ENCODE data around the gene SYVN1.

SYVN1 gene

DNA sequence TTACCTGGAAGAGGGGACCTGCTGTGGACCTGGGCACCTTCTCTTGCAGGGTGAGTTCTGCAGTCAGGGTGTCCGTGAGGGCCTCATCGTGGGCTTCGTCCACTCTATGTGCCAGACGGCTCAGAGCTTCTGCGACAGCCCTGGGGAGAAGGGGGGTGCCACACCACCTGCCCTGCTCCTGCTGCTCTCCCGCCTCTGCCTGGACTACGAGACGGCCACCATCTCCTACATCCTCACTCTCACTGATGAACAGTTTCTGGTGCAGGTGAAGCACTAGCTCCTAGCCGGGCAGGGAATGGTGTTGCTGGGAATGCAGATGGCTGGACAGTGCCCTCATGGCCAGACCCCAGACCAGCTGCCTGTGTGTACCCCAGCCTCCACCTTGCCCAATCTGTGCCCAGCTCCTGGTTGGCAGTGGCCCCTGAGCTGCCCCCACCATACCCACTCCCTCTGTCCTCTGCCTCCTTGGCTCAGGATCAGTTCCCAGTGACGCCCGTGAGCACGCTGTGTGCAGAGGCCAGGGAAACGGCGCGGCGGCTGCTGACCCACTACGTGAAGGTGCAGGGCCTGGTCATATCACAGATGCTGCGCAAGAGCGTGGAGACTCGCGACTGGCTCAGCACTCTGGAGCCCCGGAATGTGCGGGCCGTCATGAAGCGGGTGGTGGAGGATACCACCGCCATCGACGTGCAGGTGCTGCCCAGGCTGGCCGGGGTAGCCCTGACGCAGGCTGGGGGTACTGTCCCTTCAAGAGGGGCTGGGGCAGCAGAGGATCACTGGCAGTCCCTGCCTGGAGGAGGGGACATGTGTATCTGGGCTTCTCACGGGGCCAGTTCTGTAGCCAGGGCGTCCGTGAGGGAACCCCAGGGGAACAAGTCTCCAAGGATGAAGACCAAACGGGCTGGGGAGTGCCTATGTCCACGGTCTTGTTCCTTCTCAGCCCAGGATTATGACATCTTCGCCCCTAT lies 24.8 kb downstream of the SYVN1 start:
- no peak for DNase-seq
- TF ChIP-seq GATA1 (IDR thresholded peaks at IDR 0.05; ENCODE audit: low read depth, low read length) (no peak), POLR2A (IDR thresholded peaks at IDR 0.05; ENCODE audit: low read length) (no peak)

DNA sequence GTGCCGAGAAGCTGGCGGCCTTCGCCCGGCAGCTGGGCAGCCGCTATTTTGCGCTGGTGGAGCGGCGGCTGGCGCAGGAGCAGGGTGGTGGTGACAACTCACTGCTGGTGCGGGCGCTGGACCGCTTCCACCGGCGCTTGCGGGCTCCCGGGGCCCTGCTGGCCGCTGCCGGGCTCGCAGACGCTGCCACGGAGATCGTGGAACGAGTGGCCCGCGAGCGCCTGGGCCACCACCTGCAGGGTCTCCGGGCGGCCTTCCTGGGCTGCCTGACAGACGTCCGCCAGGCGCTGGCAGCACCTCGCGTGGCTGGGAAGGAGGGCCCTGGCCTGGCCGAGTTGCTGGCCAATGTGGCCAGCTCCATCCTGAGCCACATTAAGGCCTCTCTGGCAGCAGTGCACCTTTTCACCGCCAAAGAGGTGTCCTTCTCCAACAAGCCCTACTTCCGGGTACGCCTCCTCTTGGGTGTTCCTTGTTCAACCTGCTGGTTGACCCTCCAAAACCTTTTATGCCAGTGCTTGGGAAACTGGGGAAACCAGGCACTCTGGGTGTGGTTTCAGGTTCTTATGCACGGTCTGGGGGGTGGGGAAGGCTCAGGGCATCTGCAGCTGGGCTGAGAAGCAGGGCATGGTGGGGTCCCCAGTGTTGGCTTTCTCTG lies 25.7 kb downstream of the SYVN1 start:
- DNase-seq = no peak
- no peak for TF ChIP-seq GATA1 (IDR thresholded peaks at IDR 0.05; ENCODE audit: low read depth, low read length)
- no peak for TF ChIP-seq POLR2A (IDR thresholded peaks at IDR 0.05; ENCODE audit: low read length)

DNA sequence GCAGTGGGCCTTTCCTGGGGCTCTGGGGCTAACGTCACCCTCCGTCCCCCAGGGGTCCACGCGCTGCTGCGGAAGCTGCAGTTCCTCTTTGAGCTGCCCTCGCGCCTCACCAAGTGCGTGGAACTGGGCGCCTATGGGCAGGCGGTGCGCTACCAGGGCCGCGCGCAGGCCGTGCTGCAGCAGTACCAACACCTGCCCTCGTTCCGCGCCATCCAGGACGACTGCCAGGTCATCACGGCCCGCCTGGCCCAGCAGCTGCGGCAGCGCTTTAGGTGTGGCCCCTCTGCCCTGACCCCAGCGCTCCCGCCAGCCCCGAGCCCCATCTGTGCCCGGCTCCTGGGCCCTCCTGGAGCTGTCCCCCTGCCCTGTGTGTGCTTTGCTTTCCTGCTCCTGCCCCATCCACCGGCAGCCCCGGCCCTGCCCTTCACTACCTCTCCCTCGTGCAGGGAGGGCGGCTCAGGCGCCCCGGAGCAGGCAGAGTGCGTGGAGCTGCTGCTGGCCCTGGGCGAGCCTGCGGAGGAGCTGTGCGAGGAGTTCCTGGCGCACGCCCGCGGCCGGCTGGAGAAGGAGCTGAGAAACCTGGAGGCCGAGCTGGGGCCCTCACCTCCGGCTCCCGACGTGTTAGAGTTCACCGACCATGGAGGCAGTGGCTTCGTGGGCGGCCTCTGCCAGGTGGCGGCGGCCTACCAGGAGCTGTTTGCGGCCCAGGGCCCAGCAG lies 26.4 kb downstream of the SYVN1 start:
- TF ChIP-seq POLR2A (IDR thresholded peaks at IDR 0.05; ENCODE audit: low read length) (no peak), GATA1 (IDR thresholded peaks at IDR 0.05; ENCODE audit: low read depth, low read length) (no peak)
- DNase-seq = no peak

- no peak for DNase-seq
- TF ChIP-seq POLR2A (IDR thresholded peaks at IDR 0.05; ENCODE audit: low read length) = no peak
Measured at GRCh38 chr11:65107078-65107477, 27.2 kb downstream of the SYVN1 start.

- DNase-seq = no peak
- TF ChIP-seq GATA1 (IDR thresholded peaks at IDR 0.05; ENCODE audit: low read depth, low read length) (no peak), POLR2A (IDR thresholded peaks at IDR 0.05; ENCODE audit: low read length) (no peak)
Measured at GRCh38 chr11:65104628-65105027, 29.7 kb downstream of the SYVN1 start.

GRCh38 chr11:65103476-65103875 lies 30.8 kb downstream of the SYVN1 start:
- TF ChIP-seq GATA1 (IDR thresholded peaks at IDR 0.05; ENCODE audit: low read depth, low read length) = no peak
- no peak for TF ChIP-seq POLR2A (IDR thresholded peaks at IDR 0.05; ENCODE audit: low read length)
- DNase-seq = no peak

DNA sequence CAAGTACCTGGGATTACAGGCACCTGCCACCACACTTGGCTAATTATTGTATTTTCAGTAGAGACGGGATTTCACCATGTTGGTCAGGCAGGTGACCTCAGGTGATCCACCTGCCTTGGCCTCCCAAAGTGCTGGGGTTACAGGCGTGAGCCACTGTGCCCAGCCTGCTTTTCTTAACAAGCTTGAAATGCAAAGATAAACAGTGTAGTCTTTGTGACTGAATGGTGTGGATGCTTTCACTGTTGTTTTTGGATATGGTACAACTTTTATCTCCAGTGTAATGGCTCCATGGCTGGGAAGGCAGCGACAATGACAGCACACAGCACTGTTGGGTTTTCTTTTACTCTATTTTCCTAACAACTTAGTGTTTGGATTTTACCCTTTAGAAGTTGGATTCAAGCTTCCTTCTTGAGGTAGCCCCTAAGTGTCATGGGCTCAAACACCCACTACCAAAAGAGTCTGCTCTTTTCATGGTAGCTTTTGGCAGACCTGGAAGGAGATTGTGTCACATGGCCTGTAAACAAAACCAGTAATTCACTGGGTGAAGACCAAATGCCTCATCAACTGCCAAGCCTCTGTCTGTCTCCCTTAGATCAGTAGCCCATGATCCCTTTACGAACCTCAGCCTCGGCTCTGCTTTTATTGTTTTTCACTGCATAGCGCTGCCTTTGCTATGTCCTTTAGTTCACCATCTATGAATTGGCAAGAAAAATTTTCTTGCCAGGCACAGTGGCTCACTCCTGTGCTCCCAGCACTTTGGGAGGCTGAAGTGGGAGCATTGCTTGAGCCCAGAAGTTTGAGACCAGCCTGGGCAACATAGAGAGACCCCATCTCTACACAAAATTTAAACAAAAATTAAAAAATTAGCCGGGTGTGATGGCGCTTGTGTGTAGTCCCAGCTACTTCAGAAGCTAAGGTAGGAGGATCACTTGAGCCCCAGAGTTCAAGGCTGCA lies 31.9 kb downstream of the SYVN1 start:
- TF ChIP-seq POLR2A (IDR thresholded peaks at IDR 0.05; ENCODE audit: low read length) = no peak
- TF ChIP-seq GATA1 (IDR thresholded peaks at IDR 0.05; ENCODE audit: low read depth, low read length) = no peak
- no peak for DNase-seq

DNA sequence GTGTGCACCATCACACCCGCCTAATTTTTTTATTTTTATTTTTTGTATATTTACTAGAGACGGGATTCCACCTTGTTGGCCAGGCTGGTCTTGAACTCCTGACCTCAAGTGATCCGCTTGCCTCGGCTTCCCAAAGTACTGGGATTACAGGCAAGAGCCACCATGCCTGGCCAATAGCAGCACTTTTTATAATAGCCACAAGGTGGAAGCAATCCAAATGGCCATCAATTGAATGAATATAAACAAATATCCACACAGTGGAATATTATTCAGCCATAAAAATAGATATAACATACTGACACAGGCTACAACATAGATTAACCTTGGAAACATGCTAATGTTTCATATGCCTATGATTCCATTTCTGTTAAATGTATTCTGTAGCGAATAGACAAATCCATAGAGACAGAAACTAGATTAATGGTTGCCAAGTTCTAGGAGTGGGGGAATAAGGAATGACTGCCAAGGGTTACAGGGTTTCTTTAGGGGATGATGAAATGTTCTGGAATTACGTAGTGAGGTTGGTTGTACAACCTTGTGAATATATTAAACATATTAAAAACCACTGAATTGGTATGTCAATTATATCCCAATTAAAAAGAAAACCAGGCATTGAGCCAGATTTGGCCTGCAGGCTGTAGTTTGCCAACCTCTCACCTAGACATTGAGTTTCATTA lies 33.5 kb downstream of the SYVN1 start:
- TF ChIP-seq GATA1 (IDR thresholded peaks at IDR 0.05; ENCODE audit: low read depth, low read length) (no peak), POLR2A (IDR thresholded peaks at IDR 0.05; ENCODE audit: low read length) (no peak)
- DNase-seq = no peak

DNA sequence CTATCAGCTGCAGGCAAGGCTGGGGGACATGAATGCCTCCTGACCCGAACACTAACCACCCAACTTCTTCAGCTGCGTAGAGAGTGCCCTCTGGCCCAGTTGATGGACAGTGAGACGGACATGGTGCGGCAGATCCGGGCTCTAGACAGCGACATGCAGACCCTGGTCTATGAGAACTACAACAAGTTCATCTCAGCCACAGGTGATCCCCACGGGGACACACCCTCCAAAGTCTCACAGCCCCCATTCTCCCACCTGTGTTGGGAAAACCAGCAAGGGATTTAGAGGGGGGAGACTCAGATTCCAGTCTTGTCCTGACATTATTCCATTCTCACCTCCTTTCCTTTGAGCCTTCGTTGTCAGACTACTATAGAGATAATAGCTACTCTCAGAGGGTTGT lies 37.4 kb downstream of the SYVN1 start:
- DNase-seq = no peak
- no peak for TF ChIP-seq POLR2A (IDR thresholded peaks at IDR 0.05; ENCODE audit: low read length)
- TF ChIP-seq GATA1 (IDR thresholded peaks at IDR 0.05; ENCODE audit: low read depth, low read length) = no peak

- TF ChIP-seq GATA1 (IDR thresholded peaks at IDR 0.05; ENCODE audit: low read depth, low read length) = no peak
- peak; percentile 80 for TF ChIP-seq POLR2A (IDR thresholded peaks at IDR 0.05; ENCODE audit: low read length)
- peak; percentile 97 for DNase-seq
Measured at GRCh38 chr11:65095974-65096806, 38.1 kb downstream of the SYVN1 start, which contains the start of gene VPS51. TSS of gene VPS51 (plus strand) at chr11:65096214. CDS start at chr11:65096251, 37 bp downstream.

DNA sequence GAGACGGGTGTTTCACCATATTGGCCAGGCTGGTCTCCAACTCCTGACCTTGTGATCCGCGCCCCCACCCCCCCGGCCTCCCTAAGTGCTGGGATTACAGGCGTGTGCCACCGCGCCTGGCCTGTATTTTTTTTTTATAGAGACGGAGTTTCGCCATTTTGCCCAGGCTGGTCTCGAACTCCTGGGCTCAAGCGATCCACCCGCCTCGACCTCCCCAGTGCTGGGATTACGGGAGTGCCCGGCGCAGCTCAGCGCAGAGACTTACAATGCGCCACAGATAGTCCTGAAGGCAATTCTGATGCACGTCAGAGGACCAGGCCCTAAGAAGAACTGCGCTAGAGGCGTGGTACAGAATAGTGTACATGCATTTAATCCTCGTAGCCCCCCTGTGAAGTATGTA lies 38.9 kb downstream of the SYVN1 start:
- no peak for DNase-seq
- TF ChIP-seq POLR2A (IDR thresholded peaks at IDR 0.05; ENCODE audit: low read length) = no peak

- no peak for DNase-seq
- no peak for TF ChIP-seq GATA1 (IDR thresholded peaks at IDR 0.05; ENCODE audit: low read depth, low read length)
- TF ChIP-seq POLR2A (IDR thresholded peaks at IDR 0.05; ENCODE audit: low read length) = no peak
Measured at GRCh38 chr11:65090628-65091027, 43.7 kb downstream of the SYVN1 start.

Data from erythroblast (primary cell).